ENCODE measurements around the gene PBRM1. TPM values are rescaled to one million over a fixed set of nuclear protein-coding genes. Genes with fewer than 3 reads are reported as not detected.
"Not testable (repeated sequence)": the region's sequence is repeated elsewhere in the genome, so short reads cannot be mapped to it uniquely, and the experiment has no call there.

Gene PBRM1
- total RNA-seq, 1 donor from 2014 or later, result 66.3 TPM

GRCh38 chr3:52679199-52679538, 6.5 kb downstream of the PBRM1 start:
- no peak overlapping the region for H3K27ac Mint-ChIP-seq
- no peaks in the 10 kb centered on the region for H3K9me3 Mint-ChIP-seq
- no peak overlapping the region for H3K4me3 Mint-ChIP-seq (ENCODE audit: low read depth)
- intact Hi-C loops (cut with micrococcal nuclease), result no loop called here
- no peak for DNase-seq (ENCODE audit: low spot score)
- no peaks in the 10 kb centered on the region for H3K27me3 Mint-ChIP-seq (ENCODE audit: low read depth)
- H3K36me3 Mint-ChIP-seq (ENCODE audit: low read depth), result peaks cover 72% of the 10 kb centered on the region
- H3K4me1 Mint-ChIP-seq (ENCODE audit: low read depth), result peaks cover 48% of the 10 kb centered on the region

GRCh38 chr3:52678265-52679198, 7.2 kb downstream of the PBRM1 start:
- peaks cover 43% of the 10 kb centered on the region for H3K4me1 Mint-ChIP-seq (ENCODE audit: low read depth)
- peaks cover 69% of the 10 kb centered on the region for H3K36me3 Mint-ChIP-seq (ENCODE audit: low read depth)
- H3K4me3 Mint-ChIP-seq (ENCODE audit: low read depth), result no peak overlapping the region
- no peak overlapping the region for H3K27ac Mint-ChIP-seq
- no peaks in the 10 kb centered on the region for H3K9me3 Mint-ChIP-seq
- DNase-seq (ENCODE audit: low spot score), result no peak
- intact Hi-C loops (cut with micrococcal nuclease), result no loop called here
- H3K27me3 Mint-ChIP-seq (ENCODE audit: low read depth), result no peaks in the 10 kb centered on the region

DNA sequence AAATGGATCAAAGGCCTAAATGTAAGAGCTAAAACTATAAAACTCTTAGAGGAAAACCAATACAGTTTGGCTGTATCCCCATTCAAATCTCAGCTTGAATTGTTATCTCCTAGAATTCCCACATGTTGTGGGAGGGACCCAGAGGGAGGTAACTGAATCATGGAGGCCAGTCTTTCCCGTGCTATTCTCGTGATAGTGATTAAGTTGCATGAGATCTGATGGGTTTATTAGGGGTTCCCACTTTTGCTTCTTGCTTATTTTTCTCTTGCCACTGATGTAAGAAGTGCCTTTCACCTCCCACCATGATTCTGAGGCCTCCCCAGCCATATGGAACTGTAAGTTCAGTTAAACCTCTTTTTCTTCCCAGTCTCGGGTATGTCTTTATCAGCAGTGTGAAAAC, 9.5 kb downstream of the PBRM1 start:
- H3K27me3 Mint-ChIP-seq (ENCODE audit: low read depth), result not testable (repeated sequence)
- peaks cover 39% of the 10 kb centered on the region for H3K4me1 Mint-ChIP-seq (ENCODE audit: low read depth)

GRCh38 chr3:52671676-52672075, 14.0 kb downstream of the PBRM1 start:
- no peaks in the 10 kb centered on the region for H3K27me3 Mint-ChIP-seq (ENCODE audit: low read depth)
- intact Hi-C loops (cut with micrococcal nuclease), result loop anchor here (1.0 kb wide), 1 partner anchor 11 kb away; no protein-coding TSS in a partner anchor
- peak overlapping the region; percentile 98 for H3K27ac Mint-ChIP-seq
- H3K4me3 Mint-ChIP-seq (ENCODE audit: low read depth), result no peak overlapping the region
- peaks cover 27% of the 10 kb centered on the region for H3K4me1 Mint-ChIP-seq (ENCODE audit: low read depth)
- peaks cover 62% of the 10 kb centered on the region for H3K36me3 Mint-ChIP-seq (ENCODE audit: low read depth)
- DNase-seq (ENCODE audit: low spot score), result no peak
- no peaks in the 10 kb centered on the region for H3K9me3 Mint-ChIP-seq

More for the DNA sequence above, 9.5 kb downstream of the PBRM1 start:
- H3K4me3 Mint-ChIP-seq (ENCODE audit: low read depth); H3K9me3 Mint-ChIP-seq; intact Hi-C loops (cut with micrococcal nuclease); H3K27ac Mint-ChIP-seq; DNase-seq (ENCODE audit: low spot score): not testable (repeated sequence)
- H3K36me3 Mint-ChIP-seq (ENCODE audit: low read depth), result peaks cover 69% of the 10 kb centered on the region

- peak; percentile 35 for DNase-seq (ENCODE audit: low spot score)
- H3K27ac Mint-ChIP-seq, result peak overlapping the region; percentile 98
- H3K4me3 Mint-ChIP-seq (ENCODE audit: low read depth), result peak overlapping the region; percentile 55
- no peaks in the 10 kb centered on the region for H3K27me3 Mint-ChIP-seq (ENCODE audit: low read depth)
- intact Hi-C loops (cut with micrococcal nuclease), result loop anchor here (1.0 kb wide), 1 partner anchor 11 kb away; no protein-coding TSS in a partner anchor
- H3K9me3 Mint-ChIP-seq, result no peaks in the 10 kb centered on the region
- peaks cover 58% of the 10 kb centered on the region for H3K36me3 Mint-ChIP-seq (ENCODE audit: low read depth)
- peaks cover 22% of the 10 kb centered on the region for H3K4me1 Mint-ChIP-seq (ENCODE audit: low read depth)
Measured at GRCh38 chr3:52670621-52671521, 14.8 kb downstream of the PBRM1 start.

DNA sequence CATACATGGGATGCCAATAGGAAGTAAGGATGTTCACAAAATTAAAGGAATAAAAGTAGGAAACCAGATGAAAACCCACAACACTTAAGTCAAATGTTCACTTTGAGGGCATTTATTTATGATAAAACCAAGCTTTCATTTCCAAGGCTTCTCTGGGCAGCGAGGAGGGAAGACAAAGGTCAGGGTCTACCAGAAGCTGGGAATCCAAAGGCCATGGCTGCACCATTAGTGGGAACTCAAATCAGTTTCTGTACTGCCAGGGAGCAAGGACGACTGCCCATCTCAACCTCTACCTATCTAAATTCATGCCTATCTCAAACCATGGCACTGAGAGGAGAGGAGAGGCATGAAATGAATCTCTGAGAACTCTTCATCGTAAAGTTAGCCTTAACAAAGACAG, 22.6 kb downstream of the PBRM1 start:
- Mint-ChIP-seq H3K4me3 (ENCODE audit: low read depth) (no peak overlapping the region), H3K9me3 (no peaks in the 10 kb centered on the region), H3K27ac (no peak overlapping the region), H3K36me3 (ENCODE audit: low read depth) (peaks cover 69% of the 10 kb centered on the region), H3K4me1 (ENCODE audit: low read depth) (peaks cover 4% of the 10 kb centered on the region), H3K27me3 (ENCODE audit: low read depth) (no peaks in the 10 kb centered on the region)
- no peak for DNase-seq (ENCODE audit: low spot score)
- intact Hi-C loops (cut with micrococcal nuclease), result no loop called here

- H3K27me3 Mint-ChIP-seq (ENCODE audit: low read depth), result no peaks in the 10 kb centered on the region
- no peak for DNase-seq (ENCODE audit: low spot score)
- intact Hi-C loops (cut with micrococcal nuclease), result no loop called here
- no peak overlapping the region for H3K4me3 Mint-ChIP-seq (ENCODE audit: low read depth)
- H3K36me3 Mint-ChIP-seq (ENCODE audit: low read depth), result peaks cover 76% of the 10 kb centered on the region
- H3K9me3 Mint-ChIP-seq, result no peaks in the 10 kb centered on the region
- peaks cover 6% of the 10 kb centered on the region for H3K4me1 Mint-ChIP-seq (ENCODE audit: low read depth)
- no peak overlapping the region for H3K27ac Mint-ChIP-seq
Measured at GRCh38 chr3:52660046-52660445, 25.7 kb downstream of the PBRM1 start.

DNA sequence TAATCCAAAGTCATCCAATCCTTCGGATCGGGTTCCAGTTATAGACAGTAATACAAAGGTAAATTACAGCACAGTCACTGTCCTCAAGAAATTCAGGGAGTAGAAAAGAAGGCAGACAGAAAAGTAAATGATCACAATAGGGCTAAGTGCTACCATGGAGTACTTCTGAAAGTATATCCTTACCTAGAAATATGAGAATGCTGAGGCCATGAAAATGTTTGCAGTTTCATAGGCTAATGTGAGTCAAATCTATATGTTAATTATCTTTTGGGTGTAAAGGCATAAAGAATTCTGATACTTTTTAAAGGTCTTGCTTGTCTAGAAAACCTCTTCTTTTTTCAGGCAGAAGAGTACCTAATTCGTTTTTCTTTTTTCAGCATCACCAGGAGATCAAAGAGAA, 29.8 kb downstream of the PBRM1 start:
- intact Hi-C loops (cut with micrococcal nuclease), result no loop called here
- no peak for DNase-seq (ENCODE audit: low spot score)
- Mint-ChIP-seq H3K4me3 (ENCODE audit: low read depth) (no peak overlapping the region), H3K36me3 (ENCODE audit: low read depth) (peaks cover 59% of the 10 kb centered on the region), H3K27me3 (ENCODE audit: low read depth) (no peaks in the 10 kb centered on the region), H3K27ac (no peak overlapping the region), H3K9me3 (no peaks in the 10 kb centered on the region), H3K4me1 (ENCODE audit: low read depth) (peaks cover 9% of the 10 kb centered on the region)

DNA sequence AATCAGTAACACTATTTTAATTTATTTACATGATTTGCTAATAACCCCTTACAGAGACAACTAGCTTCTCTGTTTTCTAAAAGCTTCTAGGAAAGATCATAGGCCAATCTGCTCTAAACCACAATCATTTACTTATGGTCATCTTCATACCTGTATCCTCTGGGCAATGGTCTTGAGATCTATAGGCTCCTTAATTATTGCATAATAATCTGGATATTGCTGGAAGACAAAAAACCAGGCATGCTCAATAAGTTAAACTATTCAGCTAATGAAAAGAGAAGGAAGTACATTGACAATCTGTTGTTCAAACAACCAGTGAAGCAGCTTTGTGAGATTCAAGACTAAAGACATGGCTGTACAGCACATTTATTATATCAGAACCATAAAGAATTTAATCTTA, 34.1 kb downstream of the PBRM1 start:
- H3K4me3 Mint-ChIP-seq (ENCODE audit: low read depth), result no peak overlapping the region

GRCh38 chr3:52650439-52650838, 35.3 kb downstream of the PBRM1 start:
- peak overlapping the region; percentile 24 for H3K27ac Mint-ChIP-seq
- H3K4me1 Mint-ChIP-seq (ENCODE audit: low read depth), result peaks cover 14% of the 10 kb centered on the region
- no peak overlapping the region for H3K4me3 Mint-ChIP-seq (ENCODE audit: low read depth)
- no peaks in the 10 kb centered on the region for H3K27me3 Mint-ChIP-seq (ENCODE audit: low read depth)
- intact Hi-C loops (cut with micrococcal nuclease), result no loop called here
- peaks cover 60% of the 10 kb centered on the region for H3K36me3 Mint-ChIP-seq (ENCODE audit: low read depth)
- no peak for DNase-seq (ENCODE audit: low spot score)
- H3K9me3 Mint-ChIP-seq, result no peaks in the 10 kb centered on the region

More for the DNA sequence above, 34.1 kb downstream of the PBRM1 start:
- intact Hi-C loops (cut with micrococcal nuclease), result no loop called here
- H3K4me1 Mint-ChIP-seq (ENCODE audit: low read depth), result peaks cover 17% of the 10 kb centered on the region
- H3K36me3 Mint-ChIP-seq (ENCODE audit: low read depth), result peaks cover 62% of the 10 kb centered on the region
- DNase-seq (ENCODE audit: low spot score), result no peak
- H3K27ac Mint-ChIP-seq, result no peak overlapping the region
- no peaks in the 10 kb centered on the region for H3K27me3 Mint-ChIP-seq (ENCODE audit: low read depth)
- H3K9me3 Mint-ChIP-seq, result no peaks in the 10 kb centered on the region

- H3K9me3 Mint-ChIP-seq, result no peaks in the 10 kb centered on the region
- peaks cover 63% of the 10 kb centered on the region for H3K36me3 Mint-ChIP-seq (ENCODE audit: low read depth)
- intact Hi-C loops (cut with micrococcal nuclease), result no loop called here
- H3K4me1 Mint-ChIP-seq (ENCODE audit: low read depth), result peaks cover 14% of the 10 kb centered on the region
- H3K27me3 Mint-ChIP-seq (ENCODE audit: low read depth), result no peaks in the 10 kb centered on the region
- H3K4me3 Mint-ChIP-seq (ENCODE audit: low read depth), result no peak overlapping the region
- DNase-seq (ENCODE audit: low spot score), result no peak
- peak overlapping the region; percentile 51 for H3K27ac Mint-ChIP-seq
Measured at GRCh38 chr3:52649461-52650210, 36.1 kb downstream of the PBRM1 start.

GRCh38 chr3:52645549-52645948, 40.2 kb downstream of the PBRM1 start:
- no peak overlapping the region for H3K4me3 Mint-ChIP-seq (ENCODE audit: low read depth)
- no peak for DNase-seq (ENCODE audit: low spot score)
- no peak overlapping the region for H3K27ac Mint-ChIP-seq
- no peaks in the 10 kb centered on the region for H3K27me3 Mint-ChIP-seq (ENCODE audit: low read depth)
- peaks cover 7% of the 10 kb centered on the region for H3K4me1 Mint-ChIP-seq (ENCODE audit: low read depth)
- H3K9me3 Mint-ChIP-seq, result no peaks in the 10 kb centered on the region
- intact Hi-C loops (cut with micrococcal nuclease), result no loop called here
- peaks cover 68% of the 10 kb centered on the region for H3K36me3 Mint-ChIP-seq (ENCODE audit: low read depth)
